Stimulated activated CD8-positive, alpha-beta memory T cell treated with anti-CD3 and anti-CD28 coated beads, Interleukin-4, amount 100 ng/mL, for 4 hours (primary cell): ENCODE measurements around the gene TMOD1.
"Not testable (repeated sequence)": the region's sequence is repeated elsewhere in the genome, so short reads cannot be mapped to it uniquely, and the experiment has no call there.

Source experiments
- DNase-seq, 2 donors: peaks; one replicate each; pipeline ENCODE4 v3.0.0-alpha.2; 2020; ENCODE audit warnings: low read depth in 2 of 2, low spot score in 1 of 2

TMOD1 gene

DNA sequence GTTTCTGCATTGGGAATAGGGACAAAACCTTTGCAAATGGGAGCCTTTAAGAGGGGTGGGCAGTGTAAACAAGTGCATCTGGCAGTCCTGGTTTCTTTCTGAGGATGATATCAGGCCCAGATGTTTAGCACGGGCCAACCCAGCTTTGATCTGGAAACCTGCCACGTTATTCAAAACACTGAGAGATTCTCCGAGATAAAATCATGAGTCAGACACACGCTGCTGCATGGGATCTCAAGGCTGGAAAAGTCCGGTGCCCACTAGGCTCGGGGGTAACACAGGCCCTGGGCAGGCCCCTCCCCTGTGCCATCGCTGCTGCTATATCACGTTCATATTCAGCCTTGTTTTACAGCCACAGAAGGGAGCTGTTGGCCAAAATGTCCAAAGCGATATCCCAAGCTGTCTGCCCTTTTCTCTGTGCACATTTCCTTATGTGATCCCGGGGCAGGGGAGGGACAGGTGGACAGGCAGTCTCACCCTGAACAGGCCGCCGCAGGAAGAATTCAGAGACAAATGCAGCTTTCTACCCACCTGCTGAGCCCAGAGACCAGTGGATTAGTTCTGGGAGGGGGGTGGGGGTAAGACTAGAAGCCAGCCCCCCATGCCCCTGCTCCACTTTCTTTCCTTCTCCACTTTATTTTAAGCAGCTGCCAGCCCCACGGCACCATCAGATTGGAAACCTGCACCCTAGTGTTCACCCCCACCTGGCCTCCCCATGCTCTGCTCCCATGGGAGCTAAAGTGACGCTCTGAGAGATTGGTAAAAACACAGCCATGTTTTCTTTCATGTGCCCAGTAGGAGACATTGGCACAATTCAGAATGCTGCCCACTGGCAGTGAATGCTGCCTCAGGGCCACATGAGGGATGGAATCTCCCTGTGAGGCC is 63.1 kb downstream of the TMOD1 start:
- DNase-seq = no peak

GRCh38 chr9:97565262-97565661 is 63.8 kb downstream of the TMOD1 start:
- DNase-seq = no peak

DNA sequence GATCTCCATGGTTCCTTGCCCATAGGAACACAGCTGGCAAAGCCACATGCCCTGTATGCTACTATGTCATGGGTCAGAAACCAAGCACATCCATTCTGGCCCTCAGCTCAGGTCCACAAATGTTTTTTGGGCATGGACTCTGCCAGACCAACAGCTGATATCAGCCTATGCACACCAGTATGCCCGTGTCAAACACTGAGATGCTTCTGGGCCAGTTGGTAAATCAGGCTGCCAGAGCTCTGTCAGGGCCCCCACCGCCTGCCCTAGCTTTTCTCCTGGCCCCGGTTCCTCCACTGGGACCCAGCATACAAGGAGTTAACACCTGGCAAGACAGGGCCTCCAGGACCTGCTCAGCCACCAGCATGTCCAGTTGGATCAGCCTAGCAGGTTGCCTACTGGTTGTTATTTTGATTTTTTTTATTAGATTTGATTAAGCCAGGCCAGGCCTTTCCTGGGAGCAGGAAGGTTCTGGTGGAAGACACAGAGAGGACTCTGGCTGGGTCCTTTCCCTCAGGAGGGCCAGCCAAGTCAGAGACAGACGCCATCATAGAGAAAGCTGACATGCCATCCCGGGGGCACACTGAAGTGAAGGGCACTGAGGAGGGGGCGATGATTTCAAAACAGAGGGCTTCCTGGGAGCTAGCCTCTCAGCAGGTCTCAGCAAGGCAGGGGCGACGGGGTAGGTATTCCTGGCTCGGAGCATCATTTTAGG is 65.9 kb downstream of the TMOD1 start:
- no peak for DNase-seq

DNA sequence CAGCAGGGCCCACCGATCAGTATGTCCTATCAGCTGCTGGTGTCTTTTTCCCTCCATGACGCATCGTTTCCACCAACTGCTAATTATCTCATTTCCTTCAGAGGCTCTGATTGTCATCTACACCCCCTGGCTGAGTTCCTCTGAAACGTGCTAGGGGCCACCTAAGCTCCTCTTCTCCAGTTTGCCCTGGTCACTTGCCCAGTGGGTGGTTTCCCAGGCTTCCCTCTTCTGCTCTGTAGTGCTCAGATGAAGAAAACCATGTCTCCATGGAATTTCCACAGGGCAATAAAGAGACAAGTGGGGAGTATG is 66.4 kb downstream of the TMOD1 start:
- DNase-seq = no peak

DNA sequence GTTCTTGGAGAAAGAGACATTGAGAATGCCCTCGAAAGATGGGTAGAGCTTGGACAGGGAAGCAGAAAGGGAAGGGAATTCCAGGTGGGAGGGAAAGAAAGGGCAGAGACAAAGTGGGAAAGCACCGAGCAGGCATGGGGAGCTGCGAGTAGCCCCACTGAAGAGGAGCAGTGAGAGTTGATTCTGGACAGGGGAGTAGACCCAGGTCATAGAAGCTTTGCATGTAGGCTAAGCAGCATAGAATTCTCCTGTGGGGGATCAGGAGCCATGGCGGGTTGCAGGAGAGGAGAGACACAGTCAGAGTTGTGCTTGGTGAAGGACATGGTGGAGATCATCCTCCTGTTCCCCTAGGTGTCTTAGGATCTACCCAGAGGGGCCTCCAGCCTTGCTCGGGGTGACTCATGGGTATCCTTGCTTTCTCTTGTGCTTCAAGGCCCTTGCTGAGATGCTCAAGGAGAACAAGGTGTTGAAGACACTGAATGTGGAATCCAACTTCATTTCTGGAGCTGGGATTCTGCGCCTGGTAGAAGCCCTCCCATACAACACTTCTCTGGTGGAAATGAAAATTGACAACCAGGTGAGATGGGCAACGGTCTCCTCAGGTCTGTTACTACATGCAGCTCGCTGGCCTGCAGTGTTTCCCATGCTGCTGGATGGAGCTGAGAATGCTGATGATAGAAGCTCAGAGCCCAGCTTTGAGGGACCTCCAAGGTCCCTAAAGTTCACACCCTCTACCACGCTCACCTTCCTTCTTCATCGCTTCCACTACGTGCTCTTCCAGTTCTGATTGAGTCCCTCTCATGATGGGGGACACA is 67.2 kb downstream of the TMOD1 start:
- no peak for DNase-seq

DNA sequence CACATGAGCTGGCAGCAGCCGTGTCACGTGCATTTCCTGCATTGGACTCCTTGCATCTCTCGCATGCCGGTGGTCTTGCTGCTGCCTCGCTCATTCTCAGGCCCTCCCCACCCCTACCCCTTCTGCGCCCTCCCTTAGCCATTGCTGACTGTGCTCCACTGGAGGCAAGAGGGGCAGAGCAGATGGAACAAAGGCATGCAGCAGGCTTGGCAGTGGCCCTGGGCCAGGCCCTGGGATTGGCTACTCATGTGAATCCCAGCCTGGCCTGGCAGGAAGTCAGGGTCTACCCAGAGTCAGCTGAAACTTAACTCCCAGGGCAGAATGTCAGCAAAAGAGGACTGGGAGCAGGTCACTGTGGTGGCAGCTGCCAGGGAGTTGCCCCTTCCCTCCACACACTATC is 69.4 kb downstream of the TMOD1 start:
- DNase-seq = no peak

DNA sequence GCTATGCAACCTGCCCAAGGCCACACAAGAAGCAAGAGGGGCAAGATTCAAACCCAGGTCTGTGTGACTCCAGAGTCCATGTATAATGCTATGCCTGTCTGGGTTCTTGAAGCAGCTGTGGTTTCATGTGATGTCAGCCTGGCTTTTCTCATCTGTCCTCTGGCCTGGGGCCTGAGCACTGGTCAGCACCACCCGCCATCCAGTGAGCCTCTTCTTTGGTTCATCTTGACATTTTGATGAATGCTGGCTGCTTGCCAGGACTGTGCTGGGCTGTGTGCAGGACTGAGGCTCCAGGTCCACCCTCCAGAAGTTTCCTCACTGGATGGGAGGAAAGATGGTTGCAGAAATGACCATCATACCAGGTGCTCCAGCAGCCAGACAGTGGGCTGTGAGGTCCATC is 70.2 kb downstream of the TMOD1 start:
- DNase-seq = no peak

- DNase-seq = no peak
Observed at GRCh38 chr9:97572196-97572891, 70.9 kb downstream of the TMOD1 start.

DNA sequence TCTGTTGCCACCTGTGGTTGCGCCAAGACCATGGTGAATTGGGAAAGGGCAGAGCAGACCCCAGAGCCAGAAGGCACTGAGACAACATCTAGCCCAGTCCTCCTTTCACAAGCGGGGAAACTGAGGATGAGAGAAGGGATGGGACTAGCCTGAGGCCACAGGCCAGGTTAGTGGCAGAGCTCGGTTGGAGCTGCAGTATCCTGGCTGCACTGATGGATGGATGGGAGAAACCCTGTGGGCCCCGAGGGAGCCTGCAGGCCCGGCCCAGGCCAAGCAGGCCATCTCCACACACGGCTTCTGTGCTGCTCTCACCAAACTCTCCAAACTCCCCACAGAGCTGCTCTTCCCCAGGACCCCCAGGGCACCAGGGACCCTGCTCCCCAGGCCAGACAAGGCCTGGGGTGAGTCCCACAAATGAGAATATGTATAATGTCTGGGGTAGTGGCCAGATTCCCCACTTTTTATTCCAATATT is 71.5 kb downstream of the TMOD1 start:
- no peak for DNase-seq

DNA sequence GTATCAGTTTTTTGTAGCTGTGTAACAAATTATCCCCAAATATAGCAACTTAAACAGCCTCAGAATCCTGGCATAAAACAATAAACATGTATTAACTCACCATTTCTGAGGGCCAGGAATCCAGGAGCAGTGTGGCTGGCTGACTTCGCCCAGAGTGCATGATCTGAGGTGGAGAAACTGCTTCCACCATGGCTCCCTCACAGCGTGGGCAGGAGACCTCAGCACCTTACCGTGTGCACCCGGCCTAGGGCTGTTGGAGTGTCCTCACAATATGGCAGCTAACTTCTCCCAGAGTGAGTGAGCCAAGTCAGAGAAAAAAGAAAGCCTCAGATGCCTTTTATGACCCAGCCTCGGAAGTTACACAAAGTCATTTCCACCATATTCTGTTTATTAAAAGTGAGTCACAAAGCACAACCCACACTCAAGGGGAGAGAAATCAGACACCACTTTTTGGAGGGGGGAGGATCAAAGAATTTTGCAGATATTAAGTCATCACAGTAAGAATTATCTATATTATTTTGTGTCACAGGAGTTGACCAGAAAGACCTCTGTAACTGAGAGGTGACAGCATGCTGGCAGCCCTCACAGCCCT is 72.1 kb downstream of the TMOD1 start:
- no peak for DNase-seq

DNA sequence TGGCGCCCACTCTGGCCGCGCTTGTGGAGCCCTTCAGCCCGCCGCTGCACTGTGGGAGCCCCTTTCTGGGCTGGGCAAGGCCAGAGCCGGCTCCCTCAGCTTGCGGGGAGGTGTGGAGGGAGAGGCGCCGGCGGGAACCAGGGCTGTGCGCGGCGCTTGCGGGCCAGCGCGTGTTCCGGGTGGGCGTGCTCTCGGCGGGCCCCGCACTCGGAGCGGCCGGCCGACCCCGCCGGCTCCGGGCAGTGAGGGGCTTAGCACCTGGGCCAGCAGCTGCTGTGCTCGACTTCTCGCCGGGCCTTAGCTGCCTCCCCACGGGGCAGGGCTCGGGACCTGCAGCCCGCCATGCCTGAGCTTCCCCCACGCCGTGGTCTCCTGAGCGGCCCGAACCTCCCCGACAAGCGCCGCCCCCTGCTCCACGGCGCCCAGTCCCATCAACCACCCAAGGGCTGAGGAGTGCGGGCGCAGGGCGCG is 72.7 kb downstream of the TMOD1 start:
- DNase-seq = not testable (repeated sequence)

- DNase-seq = not testable (repeated sequence)
Observed at GRCh38 chr9:97574921-97575672, 73.6 kb downstream of the TMOD1 start.

DNA sequence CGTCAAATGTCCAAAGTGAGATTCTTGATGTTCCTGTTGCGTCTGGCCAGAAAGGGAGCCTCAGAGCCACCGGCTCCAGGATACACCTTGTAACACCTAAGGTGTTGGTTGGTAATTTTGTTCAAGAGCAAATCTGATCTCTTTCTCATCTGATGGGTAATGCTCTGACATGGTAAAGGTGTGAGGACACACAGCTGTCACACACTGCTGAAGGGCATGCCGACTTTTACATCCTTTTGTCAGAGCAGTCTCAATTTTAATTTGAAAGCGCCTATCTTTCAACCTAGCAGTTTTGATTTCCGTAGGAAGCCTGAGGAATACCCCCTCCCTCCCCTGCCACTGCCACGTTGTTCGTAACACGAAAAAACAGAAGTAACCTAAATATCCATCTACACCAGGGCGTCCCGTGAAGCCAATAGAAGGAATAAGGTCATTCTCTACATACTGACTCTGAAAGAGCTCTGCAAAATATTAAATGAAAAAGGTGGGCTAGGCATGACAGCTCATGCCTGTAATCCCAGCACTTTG is 74.3 kb downstream of the TMOD1 start:
- no peak for DNase-seq

DNA sequence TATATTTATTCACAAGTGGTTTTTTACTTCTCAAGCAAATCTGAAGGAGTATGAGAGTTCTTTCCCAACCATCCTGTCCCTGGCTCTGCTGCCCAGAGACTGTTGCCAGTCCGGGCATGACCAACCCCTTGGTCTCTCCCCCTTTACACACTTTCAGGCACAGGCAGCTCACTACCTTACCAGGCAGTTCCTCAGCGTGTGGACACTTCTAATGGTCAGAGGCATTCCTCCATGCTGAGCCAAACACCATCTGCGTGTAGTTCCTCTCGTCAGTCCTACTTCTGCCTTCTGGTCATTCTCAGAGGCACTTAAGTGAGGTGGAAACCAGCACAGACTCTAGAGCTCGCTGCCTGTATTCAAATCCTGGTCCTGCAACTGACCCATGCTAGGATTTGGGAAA is 75.6 kb downstream of the TMOD1 start:
- no peak for DNase-seq

DNA sequence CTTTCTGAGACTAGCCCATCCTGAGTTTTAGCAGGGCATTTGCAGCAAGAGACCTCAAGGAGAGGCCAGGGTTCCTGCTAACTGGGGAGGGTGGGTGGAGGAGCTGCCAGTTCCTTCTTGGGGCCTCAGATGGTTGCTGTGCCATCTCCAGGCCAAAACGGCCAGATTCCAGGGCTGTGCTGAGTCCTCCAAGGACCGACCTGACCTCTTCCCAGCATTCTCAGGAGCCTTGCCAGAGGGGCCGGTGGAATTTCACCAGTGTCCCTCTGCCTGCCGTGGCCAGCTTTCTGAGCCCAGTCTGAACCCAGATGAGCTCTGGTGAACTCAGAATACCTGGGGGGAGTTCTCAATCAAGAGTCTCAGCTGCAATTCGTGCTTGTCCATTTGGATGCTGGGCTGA is 77.4 kb downstream of the TMOD1 start:
- DNase-seq = no peak

- DNase-seq = no peak
Observed at GRCh38 chr9:97579914-97580313, 78.4 kb downstream of the TMOD1 start.

DNA sequence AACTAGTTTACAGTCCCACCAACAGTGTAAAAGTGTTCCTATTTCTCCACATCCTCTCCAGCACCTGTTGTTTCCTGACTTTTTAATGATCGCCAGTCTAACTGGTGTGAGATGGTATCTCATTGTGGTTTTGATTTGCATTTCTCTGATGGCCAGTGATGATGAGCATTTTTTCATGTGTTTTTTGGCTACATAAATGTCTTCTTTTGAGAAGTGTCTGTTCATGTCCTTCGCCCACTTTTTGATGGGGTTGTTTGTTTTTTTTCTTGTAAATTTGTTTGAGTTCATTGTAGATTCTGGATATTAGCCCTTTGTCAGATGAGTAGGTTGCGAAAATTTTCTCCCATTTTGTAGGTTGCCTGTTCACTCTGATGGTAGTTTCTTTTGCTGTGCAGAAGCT is 80.1 kb downstream of the TMOD1 start:
- not testable (repeated sequence) for DNase-seq

- not testable (repeated sequence) for DNase-seq
Observed at GRCh38 chr9:97584778-97585177, 83.3 kb downstream of the TMOD1 start.

DNA sequence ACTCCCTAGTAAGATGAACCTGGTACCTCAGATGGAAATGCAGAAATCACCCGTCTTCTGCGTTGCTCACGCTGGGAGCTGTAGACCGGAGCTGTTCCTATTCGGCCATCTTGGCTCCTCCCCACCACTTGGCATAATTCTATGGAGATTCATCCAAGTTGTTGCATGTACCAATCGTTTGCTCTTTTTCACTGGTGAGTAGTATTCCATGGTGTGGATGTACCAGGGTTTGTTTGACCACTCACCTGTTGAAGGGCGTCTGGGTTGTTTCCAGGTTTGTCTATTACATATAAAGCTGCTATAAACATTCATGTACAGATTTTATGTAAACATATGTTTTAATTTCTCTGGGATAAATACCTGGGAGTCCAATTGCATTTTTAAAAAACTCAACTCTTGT is 85.4 kb downstream of the TMOD1 start:
- not testable (repeated sequence) for DNase-seq

- DNase-seq = no peak
Observed at GRCh38 chr9:97591535-97591934, 90.1 kb downstream of the TMOD1 start.
